ENCODE results near the gene EFNA2.

GRCh38 chr19:1311543-1312091 lies 25.9 kb downstream of the EFNA2 start:
- TF ChIP-seq CTCF (conservative IDR thresholded peaks at IDR 0.05; ENCODE audit: low read depth, low read length) (no peak), EZH2 (IDR thresholded peaks at IDR 0.05; ENCODE audit: low read length, unreplicated experiment) (no peak)

Data from PC-3 (cell line).